A549 (cell line): Measurements from ENCODE around the gene GINS2. TPM values are rescaled to one million over a fixed set of nuclear protein-coding genes. Genes with fewer than 3 reads are reported as not detected.

Source experiments
- ATAC-seq, 2 experiments: fragments of 200-7000 bp in 1 of 2; fragments of >200 bp in 1 of 2; cut with Nextera tagmentation in 1 of 2; cut with Tn5 transposase in 1 of 2; 3 replicates each; pipeline versions ENCODE4 v1.8.0 to v1.9.1; 2018 to 2020; ENCODE audit warnings: mild to moderate bottlenecking in 1 of 2, moderate library complexity in 1 of 2
- CTCF ChIA-PET: fragments of 300-600 bp; sonication (Branson Sonifier 250); formaldehyde crosslinking; extraction: SDS; loops from one replicate; lab custom pipeline; 2021; ENCODE audit warnings: antibody characterized with exemption, inconsistent platforms; lab: Yijun Ruan, JAX
- POLR2A ChIA-PET: fragments of 350-600 bp; formaldehyde crosslinking; extraction: SDS; loops from one replicate; lab custom pipeline; 2021; ENCODE audit warnings: antibody characterized with exemption, inconsistent platforms; lab: Yijun Ruan, JAX
- DNase-seq, 2 experiments: peaks; one replicate each; pipeline versions ENCODE4 v3.0.0 to v3.0.0-alpha.2; 2011 to 2016; ENCODE audit warnings: low read depth in 1 of 2, low spot score in 1 of 2
- FAIRE-seq: peaks from 2 replicates; lab custom pipeline; 2011; peaks lifted over from hg19 to GRCh38; lab: Jason Lieb, UNC
- H3K27ac ChIP-seq, 2 experiments: fragments of >200 bp; sonication (Bioruptor Twin); formaldehyde crosslinking; 3 replicates each; pipeline ENCODE4 v1.5.1; 2016 to 2017
- H3K4me1 ChIP-seq: fragments of >200 bp; sonication (Bioruptor Twin); formaldehyde crosslinking; 3 replicates; pipeline ENCODE4 v1.6.1; 2016
- H3K4me2 ChIP-seq: fragments of >200 bp; sonication (Bioruptor Twin); formaldehyde crosslinking; 3 replicates; pipeline ENCODE4 v1.6.1; 2016
- H3K4me3 ChIP-seq: fragments of >200 bp; sonication (Bioruptor Twin); formaldehyde crosslinking; 3 replicates; pipeline ENCODE4 v1.5.1; 2016
- H3K9me3 ChIP-seq: fragments of >200 bp; sonication (Bioruptor Twin); formaldehyde crosslinking; 3 replicates; pipeline ENCODE4 v1.6.1; 2016
- BHLHE40 ChIP-seq: IDR thresholded peaks from 2 replicates; pipeline ENCODE4 v1.6.1; 2012; ENCODE audit warnings: low read depth, low read length, inconsistent platforms
- CBX2 ChIP-seq: fragments of 200-600 bp; sonication (generic); IDR thresholded peaks from 2 replicates; pipeline ENCODE4 v1.6.1; 2016; ENCODE audit warnings: low read depth, mild to moderate bottlenecking, borderline replicate concordance
- CBX8 ChIP-seq: fragments of 200-600 bp; sonication (generic); IDR thresholded peaks from 2 replicates; pipeline ENCODE4 v1.6.1; 2016
- CHD2 ChIP-seq: fragments of 150-350 bp; IDR thresholded peaks from 2 replicates; pipeline ENCODE4 v1.6.1; 2014; ENCODE audit warnings: low read length; ENCODE audit not compliant: partially characterized antibody
- EP300 ChIP-seq, 2 experiments: fragments of >200 bp; sonication (Bioruptor Twin); formaldehyde crosslinking; IDR thresholded peaks; 2 replicates in 1 of 2; 3 replicates in 1 of 2; pipeline ENCODE4 v1.6.1; 2016 to 2017
- HDAC2 ChIP-seq: fragments of 200-600 bp; sonication (generic); IDR thresholded peaks from 2 replicates; pipeline ENCODE4 v1.6.1; 2016
- HOXB13 ChIP-seq: fragments of 250-450 bp; sonication (Bioruptor Pico); IDR thresholded peaks from 2 replicates; pipeline ENCODE4 v1.5.0; 2020; ENCODE audit warnings: low read depth, mild to moderate bottlenecking, moderate library complexity
- HOXB5 ChIP-seq: fragments of 250-450 bp; sonication (Bioruptor Pico); IDR thresholded peaks from 2 replicates; pipeline ENCODE4 v1.5.0; 2020; ENCODE audit warnings: mild to moderate bottlenecking, moderate library complexity
- KDM1A ChIP-seq: fragments of 200-600 bp; sonication (generic); IDR thresholded peaks from 2 replicates; pipeline ENCODE4 v1.6.1; 2016; ENCODE audit warnings: low read depth, mild to moderate bottlenecking
- MAZ ChIP-seq: fragments of 150-350 bp; IDR thresholded peaks from 2 replicates; pipeline ENCODE4 v1.6.1; 2014; ENCODE audit warnings: antibody characterized with exemption, low read depth, low read length, borderline replicate concordance
- NR3C1 ChIP-seq: fragments of >200 bp; sonication (Bioruptor Twin); formaldehyde crosslinking; IDR thresholded peaks from 3 replicates; pipeline ENCODE4 v1.6.1; 2017
- POLR2A ChIP-seq: IDR thresholded peaks from 2 replicates; pipeline ENCODE4 v1.6.1; 2012; ENCODE audit warnings: mild to moderate bottlenecking, low read length
- RAD21 ChIP-seq, 2 experiments: fragments of >200 bp in 1 of 2; sonication (Bioruptor Twin) in 1 of 2; formaldehyde crosslinking in 1 of 2; IDR thresholded peaks in 1 of 2; conservative IDR thresholded peaks in 1 of 2; 2 replicates in 1 of 2; 3 replicates in 1 of 2; pipeline ENCODE4 v1.6.1; 2012 to 2018; ENCODE audit warnings: inconsistent platforms in 1 of 2
- RARB ChIP-seq: fragments of 250-450 bp; sonication (Bioruptor Pico); IDR thresholded peaks from 2 replicates; pipeline ENCODE4 v1.8.0; 2021; ENCODE audit warnings: mild to moderate bottlenecking, moderate library complexity
- RNF2 ChIP-seq: fragments of 200-600 bp; sonication (generic); IDR thresholded peaks from 2 replicates; pipeline ENCODE4 v1.6.1; 2016; ENCODE audit warnings: low read depth, mild to moderate bottlenecking, antibody characterized with exemption, moderate library complexity, borderline replicate concordance
- TP53 ChIP-seq: fragments of 250-450 bp; sonication (Bioruptor Pico); IDR thresholded peaks from 2 replicates; pipeline ENCODE4 v1.5.0; 2021; ENCODE audit warnings: mild to moderate bottlenecking, moderate library complexity
- ZSCAN20 ChIP-seq: fragments of 250-450 bp; sonication (Bioruptor Pico); IDR thresholded peaks from 2 replicates; pipeline ENCODE4 v1.8.0; 2022; ENCODE audit warnings: mild to moderate bottlenecking, moderate library complexity
- WGBS: methylation state at CpG from one replicate; pipeline ENCODE4 v1.1.6; 2017; ENCODE audit errors: missing lambda C conversion rate; 5-methylcytosine and 5-hydroxymethylcytosine counted together
- polyA plus RNA-seq, 4 experiments: library from polyadenylated mRNA; depleted of rRNA in 3 of 4; stranded (reverse); fragments of >200 nt; fragmentation: RNase III in 1 of 4; extraction: RNeasy Plus Mini Kit Qiagen cat#74134 plus additional on column Dnase treatment in 1 of 4; gene quantifications; 2 replicates in 3 of 4; 3 replicates in 1 of 4; pipeline ENCODE4 v1.2.3, GENCODE V29; 2011 to 2017
- TF ChIP-seq, protein P1 (sequence below): fragments of >200 bp; sonication (Bioruptor Twin); formaldehyde crosslinking; IDR thresholded peaks from 3 replicates; pipeline ENCODE4 v1.5.1; 2016
- TF ChIP-seq, protein P2 (sequence below): fragments of >200 bp; sonication (Bioruptor Twin); formaldehyde crosslinking; IDR thresholded peaks from 3 replicates; pipeline ENCODE4 v1.6.1; 2016
- TF ChIP-seq, protein P3 (sequence below): fragments of >200 bp; sonication (Bioruptor Twin); formaldehyde crosslinking; IDR thresholded peaks from 2 replicates; pipeline ENCODE4 v1.6.1; 2016
- TF ChIP-seq, protein P4 (sequence below): fragments of 250-450 bp; sonication (Bioruptor Pico); IDR thresholded peaks from 2 replicates; pipeline ENCODE4 v1.5.0; 2021; ENCODE audit warnings: mild to moderate bottlenecking, moderate library complexity, borderline replicate concordance

GINS2 gene
- polyA plus RNA-seq, 2 of the 4 experiments (the other 2 are of a cell fraction): 25.4 to 28.7 TPM

DNA sequence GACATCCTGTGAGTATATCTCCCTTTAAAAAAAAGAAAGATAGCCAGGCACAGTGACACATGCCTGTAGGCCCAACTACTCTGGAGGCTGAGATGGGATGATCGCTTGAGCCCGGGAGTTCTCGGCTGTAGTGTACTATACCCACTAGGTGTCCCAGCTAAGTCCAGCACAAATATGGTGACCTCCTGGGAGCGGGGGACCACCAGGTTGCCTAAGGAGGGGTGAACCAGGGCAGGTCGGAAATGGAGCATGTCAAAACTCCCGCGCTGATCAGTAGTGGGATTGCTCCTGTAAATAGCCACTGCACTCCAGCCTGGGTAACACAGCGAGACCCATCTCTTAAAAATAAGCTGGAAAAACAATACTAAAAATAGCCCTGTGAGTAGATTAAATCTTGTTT is 29.4 kb downstream of the GINS2 start:
- TF ChIP-seq, protein P1, sequence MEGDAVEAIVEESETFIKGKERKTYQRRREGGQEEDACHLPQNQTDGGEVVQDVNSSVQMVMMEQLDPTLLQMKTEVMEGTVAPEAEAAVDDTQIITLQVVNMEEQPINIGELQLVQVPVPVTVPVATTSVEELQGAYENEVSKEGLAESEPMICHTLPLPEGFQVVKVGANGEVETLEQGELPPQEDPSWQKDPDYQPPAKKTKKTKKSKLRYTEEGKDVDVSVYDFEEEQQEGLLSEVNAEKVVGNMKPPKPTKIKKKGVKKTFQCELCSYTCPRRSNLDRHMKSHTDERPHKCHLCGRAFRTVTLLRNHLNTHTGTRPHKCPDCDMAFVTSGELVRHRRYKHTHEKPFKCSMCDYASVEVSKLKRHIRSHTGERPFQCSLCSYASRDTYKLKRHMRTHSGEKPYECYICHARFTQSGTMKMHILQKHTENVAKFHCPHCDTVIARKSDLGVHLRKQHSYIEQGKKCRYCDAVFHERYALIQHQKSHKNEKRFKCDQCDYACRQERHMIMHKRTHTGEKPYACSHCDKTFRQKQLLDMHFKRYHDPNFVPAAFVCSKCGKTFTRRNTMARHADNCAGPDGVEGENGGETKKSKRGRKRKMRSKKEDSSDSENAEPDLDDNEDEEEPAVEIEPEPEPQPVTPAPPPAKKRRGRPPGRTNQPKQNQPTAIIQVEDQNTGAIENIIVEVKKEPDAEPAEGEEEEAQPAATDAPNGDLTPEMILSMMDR: no peak
- TF ChIP-seq CHD2 (no peak), RNF2 (no peak), ZSCAN20 (CRISPR knock-in tag) (no peak)
- H3K4me2 ChIP-seq: no peak overlapping the region
- H3K4me1 ChIP-seq: no peaks in the 10 kb centered on the region
- ATAC-seq (peak in 1 of 2 experiments; percentile 6; a peak in 1 of 6 replicates), FAIRE-seq (no peak), DNase-seq (no peak)
- H3K27ac ChIP-seq: no peak overlapping the region
- ChIA-PET POLR2A (no interaction called here), CTCF (interaction anchor here (0.6 to 9.4 kb wide), 20 partner anchors 9 to 544 kb away, joined by 3 to 96 read pairs (median 5); no protein-coding TSS in a partner anchor)
- WGBS: 93% methylated on average over 8 of the region's 8 CpGs
- no peaks in the 10 kb centered on the region for H3K9me3 ChIP-seq
- no peak overlapping the region for H3K4me3 ChIP-seq

DNA sequence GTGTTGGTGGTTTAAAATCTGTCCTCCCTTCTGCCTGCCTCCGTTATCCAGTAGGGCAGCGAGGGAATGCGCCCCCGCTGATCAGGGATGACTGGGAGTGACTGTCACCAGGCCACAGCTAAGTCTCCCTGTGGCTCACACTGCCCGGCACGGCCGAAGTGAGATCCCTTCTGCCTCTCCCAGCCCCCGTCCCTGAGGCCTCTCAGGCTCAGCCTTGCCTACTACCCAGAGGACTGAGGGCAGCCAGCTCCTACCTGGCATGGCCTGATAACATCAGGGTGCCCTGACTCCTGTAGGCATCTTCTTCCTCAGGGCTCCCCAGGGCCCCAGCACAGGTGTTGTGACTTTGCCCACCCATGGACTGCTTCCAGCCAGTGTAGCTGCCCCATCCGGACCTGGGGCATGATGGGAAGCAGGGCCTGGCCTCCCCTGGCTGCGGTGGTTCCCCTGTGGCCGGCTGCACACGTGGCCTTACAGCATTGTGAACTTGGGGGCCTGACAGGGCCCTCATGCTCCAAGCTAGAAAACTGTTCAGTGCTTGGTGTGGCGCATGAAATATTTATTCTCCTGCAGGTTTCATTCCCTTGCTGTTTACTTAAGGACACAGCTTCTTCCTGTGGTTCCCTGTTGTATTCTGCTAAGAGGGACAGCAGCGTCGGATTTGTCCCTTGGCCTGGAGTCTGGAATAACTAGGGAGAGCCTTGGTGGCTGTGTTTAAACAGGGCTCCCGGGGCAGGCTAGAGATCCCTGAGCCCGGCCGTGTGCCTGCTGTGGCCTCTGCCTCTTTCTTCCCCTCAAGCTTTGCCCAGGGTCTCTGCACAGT is 30.0 kb downstream of the GINS2 start:
- WGBS: 93% methylated on average over 14 of the region's 18 CpGs
- TF ChIP-seq HDAC2: no peak
- TF ChIP-seq RARB (CRISPR knock-in tag): no peak
- no peak for FAIRE-seq

DNA sequence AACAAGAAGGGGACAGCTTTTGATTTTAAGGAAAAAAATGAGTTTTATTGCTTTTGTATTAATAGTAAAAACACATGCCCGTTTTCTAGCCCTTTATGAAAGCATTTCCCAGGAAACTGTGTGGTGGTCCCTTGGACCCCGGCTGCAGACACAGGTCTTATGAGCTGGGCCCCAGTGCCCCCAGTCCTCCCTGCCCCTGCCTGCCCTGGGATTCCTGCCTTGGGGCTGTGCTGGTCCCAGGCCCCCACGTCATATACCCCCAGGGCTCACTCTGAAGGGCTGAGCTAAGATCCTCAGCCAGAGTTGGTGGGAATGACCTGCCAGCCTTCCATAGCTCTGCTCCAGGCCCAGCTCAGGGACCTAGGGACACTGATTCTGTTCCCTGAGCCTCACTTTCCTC is 30.8 kb downstream of the GINS2 start:
- no peak for TF ChIP-seq NR3C1
- TF ChIP-seq, all 56 proteins: peak for 0

More for the DNA sequence above, 30.0 kb downstream of the GINS2 start:
- ChIA-PET POLR2A (no interaction called here), CTCF (interaction anchor here (0.6 to 9.4 kb wide), 21 partner anchors 9 to 544 kb away, joined by 3 to 96 read pairs (median 5); no protein-coding TSS in a partner anchor)
- no peak overlapping the region for H3K27ac ChIP-seq
- no peak overlapping the region for H3K4me2 ChIP-seq
- ATAC-seq (no peak), DNase-seq (no peak)
- H3K4me1 ChIP-seq: peaks cover under 1% of the 10 kb centered on the region; the same call in 1 of the 3 replicates
- H3K9me3 ChIP-seq: no peaks in the 10 kb centered on the region
- no peak overlapping the region for H3K4me3 ChIP-seq

DNA sequence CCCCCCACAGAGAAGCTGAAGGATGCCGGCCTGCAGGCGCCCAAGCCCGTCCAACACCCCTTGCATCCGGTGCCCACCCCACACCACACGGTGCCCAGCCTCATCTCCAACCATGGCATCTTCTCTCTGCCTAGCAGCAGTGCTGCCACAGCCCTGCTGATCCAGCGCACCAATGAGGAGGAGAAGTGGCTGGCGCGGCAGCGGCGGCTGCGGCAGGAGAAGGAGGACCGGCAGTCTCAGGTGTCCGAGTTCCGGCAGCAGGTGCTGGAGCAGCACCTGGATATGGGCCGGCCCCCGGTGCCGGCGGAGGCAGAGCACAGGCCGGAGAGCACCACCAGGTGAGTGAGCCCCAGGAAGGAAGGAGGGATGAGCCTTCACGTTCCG is 31.5 kb downstream of the GINS2 start:
- Histone ChIP-seq H3K27ac (no peak overlapping the region), H3K4me3 (no peak overlapping the region), H3K4me2 (no peak overlapping the region)
- WGBS: 96% methylated on average over 21 of the region's 21 CpGs
- no peak for FAIRE-seq
- CTCF ChIA-PET: interaction anchor here (0.8 to 9.4 kb wide), 7 partner anchors 19 to 216 kb away, joined by 3 to 96 read pairs (median 4); no protein-coding TSS in a partner anchor
- TF ChIP-seq, protein P2, sequence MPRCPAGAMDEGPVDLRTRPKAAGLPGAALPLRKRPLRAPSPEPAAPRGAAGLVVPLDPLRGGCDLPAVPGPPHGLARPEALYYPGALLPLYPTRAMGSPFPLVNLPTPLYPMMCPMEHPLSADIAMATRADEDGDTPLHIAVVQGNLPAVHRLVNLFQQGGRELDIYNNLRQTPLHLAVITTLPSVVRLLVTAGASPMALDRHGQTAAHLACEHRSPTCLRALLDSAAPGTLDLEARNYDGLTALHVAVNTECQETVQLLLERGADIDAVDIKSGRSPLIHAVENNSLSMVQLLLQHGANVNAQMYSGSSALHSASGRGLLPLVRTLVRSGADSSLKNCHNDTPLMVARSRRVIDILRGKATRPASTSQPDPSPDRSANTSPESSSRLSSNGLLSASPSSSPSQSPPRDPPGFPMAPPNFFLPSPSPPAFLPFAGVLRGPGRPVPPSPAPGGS: no peak
- TF ChIP-seq TP53 (CRISPR knock-in tag): no peak
- TF ChIP-seq, protein P3, sequence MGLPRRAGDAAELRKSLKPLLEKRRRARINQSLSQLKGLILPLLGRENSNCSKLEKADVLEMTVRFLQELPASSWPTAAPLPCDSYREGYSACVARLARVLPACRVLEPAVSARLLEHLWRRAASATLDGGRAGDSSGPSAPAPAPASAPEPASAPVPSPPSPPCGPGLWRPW: no peak
- no peak for TF ChIP-seq HOXB5 (CRISPR knock-in tag)
- TF ChIP-seq BHLHE40: no peak
- TF ChIP-seq RAD21 (conservative IDR thresholded peaks at IDR 0.05 in 1 of 2, IDR thresholded peaks at IDR 0.05 in 1 of 2): no peak
- TF ChIP-seq MAZ: no peak
- no peak for TF ChIP-seq CBX8
- no peak for TF ChIP-seq CBX2
- TF ChIP-seq EP300 (IDR thresholded peaks at IDR 0.05): no peak
- TF ChIP-seq KDM1A: no peak
- TF ChIP-seq HOXB13 (CRISPR knock-in tag): no peak
- TF ChIP-seq, protein P4, sequence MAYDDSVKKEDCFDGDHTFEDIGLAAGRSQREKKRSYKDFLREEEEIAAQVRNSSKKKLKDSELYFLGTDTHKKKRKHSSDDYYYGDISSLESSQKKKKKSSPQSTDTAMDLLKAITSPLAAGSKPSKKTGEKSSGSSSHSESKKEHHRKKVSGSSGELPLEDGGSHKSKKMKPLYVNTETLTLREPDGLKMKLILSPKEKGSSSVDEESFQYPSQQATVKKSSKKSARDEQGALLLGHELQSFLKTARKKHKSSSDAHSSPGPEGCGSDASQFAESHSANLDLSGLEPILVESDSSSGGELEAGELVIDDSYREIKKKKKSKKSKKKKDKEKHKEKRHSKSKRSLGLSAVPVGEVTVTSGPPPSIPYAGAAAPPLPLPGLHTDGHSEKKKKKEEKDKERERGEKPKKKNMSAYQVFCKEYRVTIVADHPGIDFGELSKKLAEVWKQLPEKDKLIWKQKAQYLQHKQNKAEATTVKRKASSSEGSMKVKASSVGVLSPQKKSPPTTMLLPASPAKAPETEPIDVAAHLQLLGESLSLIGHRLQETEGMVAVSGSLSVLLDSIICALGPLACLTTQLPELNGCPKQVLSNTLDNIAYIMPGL: no peak
- TF ChIP-seq POLR2A: no peak
- TF ChIP-seq, all 56 proteins: peak for 0
- no peak for DNase-seq
- POLR2A ChIA-PET: no interaction called here
- H3K4me1 ChIP-seq: peaks cover 13% of the 10 kb centered on the region
- no peak for ATAC-seq
- H3K9me3 ChIP-seq: no peaks in the 10 kb centered on the region

More for the DNA sequence above, 30.8 kb downstream of the GINS2 start:
- FAIRE-seq (no peak), ATAC-seq (no peak), DNase-seq (no peak)
- Histone ChIP-seq H3K9me3 (no peaks in the 10 kb centered on the region), H3K27ac (no peak overlapping the region), H3K4me3 (no peak overlapping the region), H3K4me1 (peaks cover 7% of the 10 kb centered on the region), H3K4me2 (no peak overlapping the region)
- WGBS: 83% methylated on average over 3 of the region's 3 CpGs
- CTCF ChIA-PET: interaction anchor here (0.8 to 9.4 kb wide), 11 partner anchors 8 to 264 kb away, joined by 3 to 96 read pairs (median 5); no protein-coding TSS in a partner anchor
- POLR2A ChIA-PET: no interaction called here
